GM12878 (cell line): ENCODE results near the gene VAV2.

Source experiments
- BHLHE40 ChIP-seq, 2 experiments: fragments of 450-650 bp in 1 of 2; IDR thresholded peaks; 2 replicates each; pipeline ENCODE4 v1.6.1; 2011 to 2017; ENCODE audit warnings: low read depth in 2 of 2, borderline replicate concordance in 1 of 2, improper control_type of control experiment in 1 of 2, low read length in 1 of 2, mild to moderate bottlenecking in 1 of 2
- EZH2 ChIP-seq: IDR thresholded peaks from 2 replicates; pipeline ENCODE4 v1.6.1; 2012; ENCODE audit warnings: low read depth, mild to moderate bottlenecking, control low read depth, inconsistent platforms, low read length, borderline replicate concordance; ENCODE audit not compliant: control insufficient read depth
- GABPA ChIP-seq: IDR thresholded peaks from 2 replicates; pipeline ENCODE4 v1.6.1; 2014; ENCODE audit warnings: antibody characterized with exemption, low read depth, mild to moderate bottlenecking, inconsistent platforms
- JUND ChIP-seq: IDR thresholded peaks from 2 replicates; pipeline ENCODE4 v1.6.1; 2012; ENCODE audit warnings: low read depth, mild to moderate bottlenecking, low read length, improper control_type of control experiment, moderate library complexity
- NFYA ChIP-seq: IDR thresholded peaks from 2 replicates; pipeline ENCODE4 v1.6.1; 2011; ENCODE audit warnings: low read depth, mild to moderate bottlenecking, low read length, improper control_type of control experiment, borderline replicate concordance
- NRF1 ChIP-seq: conservative IDR thresholded peaks from 2 replicates; pipeline ENCODE4 v1.6.1; 2011; ENCODE audit warnings: mild to moderate bottlenecking, low read depth, low read length, improper control_type of control experiment
- RCOR1 ChIP-seq: conservative IDR thresholded peaks from 2 replicates; pipeline ENCODE4 v1.6.1; 2012; ENCODE audit warnings: low read depth, low read length, improper control_type of control experiment
- SUPT20H ChIP-seq: IDR thresholded peaks from 2 replicates; pipeline ENCODE4 v1.6.1; 2011; ENCODE audit warnings: low read depth, mild to moderate bottlenecking, low read length, moderate library complexity, borderline replicate concordance; ENCODE audit not compliant: control insufficient read depth
- YBX1 ChIP-seq: fragments of 450-650 bp; IDR thresholded peaks from 2 replicates; pipeline ENCODE4 v1.6.1; 2016; ENCODE audit warnings: antibody characterized with exemption
- TF ChIP-seq, protein P1 (sequence below), 3 experiments: IDR thresholded peaks in 2 of 3; conservative IDR thresholded peaks in 1 of 3; 2 replicates each; pipeline ENCODE4 v1.5.1; 2011; ENCODE audit warnings: low read depth in 3 of 3, low read length in 3 of 3, mild to moderate bottlenecking in 3 of 3, control low read depth in 2 of 3, moderate library complexity in 2 of 3, inconsistent platforms in 1 of 3, mixed read lengths in 1 of 3; ENCODE audit not compliant: control insufficient read depth in 2 of 3, insufficient read depth in 1 of 3; ENCODE audit errors: extremely low read depth in 1 of 3
- TF ChIP-seq, protein P2 (sequence below): IDR thresholded peaks from 2 replicates; pipeline ENCODE4 v1.6.1; 2011; ENCODE audit warnings: low read depth, low read length, improper control_type of control experiment, borderline replicate concordance
- TF ChIP-seq, protein P3 (sequence below): fragments of 450-650 bp; IDR thresholded peaks from 2 replicates; pipeline ENCODE4 v1.6.1; 2016; ENCODE audit warnings: mild to moderate bottlenecking

DNA sequence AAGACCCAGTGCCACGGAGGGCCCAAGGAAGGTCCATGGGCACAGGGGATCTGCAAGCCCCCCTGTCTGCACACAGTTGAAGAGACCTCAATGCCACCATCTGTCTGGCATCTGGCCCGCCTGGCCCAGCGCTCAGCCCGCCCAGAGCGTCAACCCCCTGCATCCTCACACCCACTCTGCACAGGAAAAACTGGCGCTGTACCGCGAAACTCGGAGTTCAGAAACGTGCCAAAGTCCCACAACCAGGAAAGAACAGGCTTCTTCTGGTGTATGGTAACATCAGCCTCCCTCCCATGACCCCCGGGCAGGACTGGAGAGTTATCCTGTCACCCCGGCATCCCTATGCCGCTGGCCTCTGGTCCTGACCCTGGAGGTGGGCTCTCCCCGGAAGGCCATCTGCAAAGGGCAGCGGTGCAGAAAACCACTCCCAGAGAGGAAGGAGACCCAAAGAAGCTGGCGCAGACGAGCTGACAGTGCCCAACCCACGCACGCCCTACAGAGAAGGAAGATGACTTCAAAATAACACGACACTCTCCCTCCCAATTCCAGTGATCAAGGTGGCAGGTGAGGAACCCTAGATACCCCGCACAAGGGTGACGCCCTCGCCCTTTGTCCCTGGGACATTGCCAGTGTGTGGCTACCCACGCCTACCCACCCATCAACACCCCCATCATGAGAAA lies 18.9 kb downstream of the VAV2 start:
- TF ChIP-seq NFYA, result no peak
- TF ChIP-seq, protein P1, sequence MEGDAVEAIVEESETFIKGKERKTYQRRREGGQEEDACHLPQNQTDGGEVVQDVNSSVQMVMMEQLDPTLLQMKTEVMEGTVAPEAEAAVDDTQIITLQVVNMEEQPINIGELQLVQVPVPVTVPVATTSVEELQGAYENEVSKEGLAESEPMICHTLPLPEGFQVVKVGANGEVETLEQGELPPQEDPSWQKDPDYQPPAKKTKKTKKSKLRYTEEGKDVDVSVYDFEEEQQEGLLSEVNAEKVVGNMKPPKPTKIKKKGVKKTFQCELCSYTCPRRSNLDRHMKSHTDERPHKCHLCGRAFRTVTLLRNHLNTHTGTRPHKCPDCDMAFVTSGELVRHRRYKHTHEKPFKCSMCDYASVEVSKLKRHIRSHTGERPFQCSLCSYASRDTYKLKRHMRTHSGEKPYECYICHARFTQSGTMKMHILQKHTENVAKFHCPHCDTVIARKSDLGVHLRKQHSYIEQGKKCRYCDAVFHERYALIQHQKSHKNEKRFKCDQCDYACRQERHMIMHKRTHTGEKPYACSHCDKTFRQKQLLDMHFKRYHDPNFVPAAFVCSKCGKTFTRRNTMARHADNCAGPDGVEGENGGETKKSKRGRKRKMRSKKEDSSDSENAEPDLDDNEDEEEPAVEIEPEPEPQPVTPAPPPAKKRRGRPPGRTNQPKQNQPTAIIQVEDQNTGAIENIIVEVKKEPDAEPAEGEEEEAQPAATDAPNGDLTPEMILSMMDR (IDR thresholded peaks at IDR 0.05 in 2 of 3, conservative IDR thresholded peaks at IDR 0.05 in 1 of 3; ENCODE audit: control insufficient read depth in 2 of 3, extremely low read depth in 1 of 3, insufficient read depth in 1 of 3, low read depth in 3 of 3, low read length in 3 of 3), result no peak
- TF ChIP-seq SUPT20H, result no peak
- no peak for TF ChIP-seq GABPA
- peak in 1 of 2 experiments; percentile 32; a peak in 1 of 4 replicates for TF ChIP-seq BHLHE40 (IDR thresholded peaks at IDR 0.05; ENCODE audit: borderline replicate concordance in 1 of 2, low read depth in 2 of 2, low read length in 1 of 2)
- TF ChIP-seq EZH2, result no peak
- no peak for TF ChIP-seq JUND
- TF ChIP-seq, protein P2, sequence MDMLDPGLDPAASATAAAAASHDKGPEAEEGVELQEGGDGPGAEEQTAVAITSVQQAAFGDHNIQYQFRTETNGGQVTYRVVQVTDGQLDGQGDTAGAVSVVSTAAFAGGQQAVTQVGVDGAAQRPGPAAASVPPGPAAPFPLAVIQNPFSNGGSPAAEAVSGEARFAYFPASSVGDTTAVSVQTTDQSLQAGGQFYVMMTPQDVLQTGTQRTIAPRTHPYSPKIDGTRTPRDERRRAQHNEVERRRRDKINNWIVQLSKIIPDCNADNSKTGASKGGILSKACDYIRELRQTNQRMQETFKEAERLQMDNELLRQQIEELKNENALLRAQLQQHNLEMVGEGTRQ, result no peak
- TF ChIP-seq NRF1, result no peak
- TF ChIP-seq RCOR1, result no peak
- TF ChIP-seq YBX1, result no peak
- TF ChIP-seq, protein P3, sequence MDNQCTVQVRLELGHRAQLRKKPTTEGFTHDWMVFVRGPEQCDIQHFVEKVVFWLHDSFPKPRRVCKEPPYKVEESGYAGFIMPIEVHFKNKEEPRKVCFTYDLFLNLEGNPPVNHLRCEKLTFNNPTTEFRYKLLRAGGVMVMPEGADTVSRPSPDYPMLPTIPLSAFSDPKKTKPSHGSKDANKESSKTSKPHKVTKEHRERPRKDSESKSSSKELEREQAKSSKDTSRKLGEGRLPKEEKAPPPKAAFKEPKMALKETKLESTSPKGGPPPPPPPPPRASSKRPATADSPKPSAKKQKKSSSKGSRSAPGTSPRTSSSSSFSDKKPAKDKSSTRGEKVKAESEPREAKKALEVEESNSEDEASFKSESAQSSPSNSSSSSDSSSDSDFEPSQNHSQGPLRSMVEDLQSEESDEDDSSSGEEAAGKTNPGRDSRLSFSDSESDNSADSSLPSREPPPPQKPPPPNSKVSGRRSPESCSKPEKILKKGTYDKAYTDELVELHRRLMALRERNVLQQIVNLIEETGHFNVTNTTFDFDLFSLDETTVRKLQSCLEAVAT, result no peak
